NB4 (cell line): Measurements from ENCODE around the gene JAKMIP1.

Source experiments
- DNase-seq: peaks from one replicate; pipeline ENCODE4 v3.0.0; 2010; ENCODE audit warnings: low read depth
- H3K4me3 ChIP-seq: one replicate; pipeline ENCODE4 v1.5.1; 2011; ENCODE audit warnings: mild to moderate bottlenecking, low read depth, low read length, moderate library complexity
- MYC ChIP-seq: IDR thresholded peaks from 2 replicates; pipeline ENCODE4 v1.6.1; 2011; ENCODE audit warnings: low read depth, low read length
- POLR2A ChIP-seq: IDR thresholded peaks from 2 replicates; pipeline ENCODE4 v1.6.1; 2011; ENCODE audit warnings: mild to moderate bottlenecking; ENCODE audit not compliant: insufficient read length; ENCODE audit errors: extremely low read depth
- TF ChIP-seq, protein P1 (sequence below): IDR thresholded peaks from one replicate; pipeline ENCODE4 v1.5.1; 2012; ENCODE audit warnings: low read depth, low read length
- TF ChIP-seq, protein P2 (sequence below): IDR thresholded peaks from 2 replicates; pipeline ENCODE4 v1.6.1; 2011; ENCODE audit warnings: low read depth, low read length

JAKMIP1 gene

DNA sequence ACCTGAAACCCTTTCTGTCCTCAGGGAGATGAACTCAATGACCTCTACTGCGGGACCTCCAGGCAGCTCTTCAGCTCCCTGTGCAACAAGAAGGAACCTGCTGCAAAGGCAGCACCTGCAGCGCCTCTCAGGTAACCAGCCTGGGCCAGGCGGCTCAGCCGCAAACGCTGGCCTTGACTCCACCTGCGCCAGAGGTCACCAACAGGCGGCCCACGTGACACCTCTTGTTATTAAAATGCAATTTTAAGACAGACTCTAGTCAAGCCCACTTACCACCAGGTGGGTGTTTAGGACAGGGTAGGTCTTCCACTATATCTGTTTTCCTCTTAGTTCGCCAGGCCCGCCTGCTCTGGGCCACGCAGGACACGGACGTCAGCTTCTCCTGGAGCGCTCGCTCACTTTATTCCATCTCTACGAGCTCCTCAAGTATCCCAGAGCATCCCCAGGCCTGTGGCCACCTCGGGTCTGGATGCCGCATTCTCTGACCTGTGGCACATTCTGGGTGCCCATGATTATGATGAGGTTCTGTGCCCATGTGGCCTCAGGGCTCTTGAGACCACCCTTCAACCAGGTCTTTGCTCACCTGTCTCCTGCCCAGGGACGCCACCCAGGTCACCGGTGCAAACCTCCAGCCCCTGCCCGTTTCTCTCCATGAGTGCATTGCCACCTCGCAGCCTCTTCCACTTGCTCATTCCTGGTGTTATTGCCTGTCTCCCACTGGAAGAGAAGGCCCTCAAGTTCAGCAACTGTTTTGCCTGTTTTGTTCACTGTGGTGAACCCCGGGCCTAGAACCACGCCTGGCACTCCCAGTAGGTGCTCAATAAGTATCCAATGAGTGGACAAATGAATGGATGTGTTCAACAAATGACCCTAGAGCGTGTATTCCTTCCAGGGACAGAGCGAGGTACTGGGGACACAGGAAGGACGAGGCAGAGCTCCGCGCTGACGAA, 32.8 kb upstream of the JAKMIP1 start:
- no peak for DNase-seq
- no peak for TF ChIP-seq POLR2A
- no peak overlapping the region for H3K4me3 ChIP-seq

DNA sequence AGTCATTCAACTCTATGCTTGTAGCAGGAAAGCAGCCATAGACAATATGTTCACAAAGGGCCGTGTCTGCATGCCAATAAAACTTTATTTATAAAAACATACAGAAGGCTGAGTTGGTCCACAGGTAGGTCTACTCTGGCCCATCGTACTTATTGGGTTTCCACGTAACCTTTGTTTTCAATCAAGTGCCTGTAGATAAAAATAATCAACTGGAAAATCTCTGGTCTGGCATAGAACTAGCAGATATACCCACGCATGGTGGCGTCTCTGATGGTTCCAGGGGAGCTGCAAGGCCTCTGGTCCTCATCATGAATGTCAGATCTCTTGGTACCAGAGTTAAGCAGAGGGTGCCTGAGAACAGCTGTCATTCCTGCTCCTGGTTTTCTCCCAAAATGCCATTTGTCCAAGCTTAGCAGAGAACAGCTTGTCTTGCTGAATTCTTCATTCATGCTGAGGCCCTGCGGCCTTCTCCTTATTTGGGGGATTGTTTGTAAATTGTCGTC, 31.4 kb upstream of the JAKMIP1 start:
- no peak overlapping the region for H3K4me3 ChIP-seq
- no peak for DNase-seq
- TF ChIP-seq MYC, result no peak
- TF ChIP-seq, protein P1, sequence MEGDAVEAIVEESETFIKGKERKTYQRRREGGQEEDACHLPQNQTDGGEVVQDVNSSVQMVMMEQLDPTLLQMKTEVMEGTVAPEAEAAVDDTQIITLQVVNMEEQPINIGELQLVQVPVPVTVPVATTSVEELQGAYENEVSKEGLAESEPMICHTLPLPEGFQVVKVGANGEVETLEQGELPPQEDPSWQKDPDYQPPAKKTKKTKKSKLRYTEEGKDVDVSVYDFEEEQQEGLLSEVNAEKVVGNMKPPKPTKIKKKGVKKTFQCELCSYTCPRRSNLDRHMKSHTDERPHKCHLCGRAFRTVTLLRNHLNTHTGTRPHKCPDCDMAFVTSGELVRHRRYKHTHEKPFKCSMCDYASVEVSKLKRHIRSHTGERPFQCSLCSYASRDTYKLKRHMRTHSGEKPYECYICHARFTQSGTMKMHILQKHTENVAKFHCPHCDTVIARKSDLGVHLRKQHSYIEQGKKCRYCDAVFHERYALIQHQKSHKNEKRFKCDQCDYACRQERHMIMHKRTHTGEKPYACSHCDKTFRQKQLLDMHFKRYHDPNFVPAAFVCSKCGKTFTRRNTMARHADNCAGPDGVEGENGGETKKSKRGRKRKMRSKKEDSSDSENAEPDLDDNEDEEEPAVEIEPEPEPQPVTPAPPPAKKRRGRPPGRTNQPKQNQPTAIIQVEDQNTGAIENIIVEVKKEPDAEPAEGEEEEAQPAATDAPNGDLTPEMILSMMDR, result no peak
- no peak for TF ChIP-seq POLR2A
- TF ChIP-seq, protein P2, sequence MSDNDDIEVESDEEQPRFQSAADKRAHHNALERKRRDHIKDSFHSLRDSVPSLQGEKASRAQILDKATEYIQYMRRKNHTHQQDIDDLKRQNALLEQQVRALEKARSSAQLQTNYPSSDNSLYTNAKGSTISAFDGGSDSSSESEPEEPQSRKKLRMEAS, result no peak

DNA sequence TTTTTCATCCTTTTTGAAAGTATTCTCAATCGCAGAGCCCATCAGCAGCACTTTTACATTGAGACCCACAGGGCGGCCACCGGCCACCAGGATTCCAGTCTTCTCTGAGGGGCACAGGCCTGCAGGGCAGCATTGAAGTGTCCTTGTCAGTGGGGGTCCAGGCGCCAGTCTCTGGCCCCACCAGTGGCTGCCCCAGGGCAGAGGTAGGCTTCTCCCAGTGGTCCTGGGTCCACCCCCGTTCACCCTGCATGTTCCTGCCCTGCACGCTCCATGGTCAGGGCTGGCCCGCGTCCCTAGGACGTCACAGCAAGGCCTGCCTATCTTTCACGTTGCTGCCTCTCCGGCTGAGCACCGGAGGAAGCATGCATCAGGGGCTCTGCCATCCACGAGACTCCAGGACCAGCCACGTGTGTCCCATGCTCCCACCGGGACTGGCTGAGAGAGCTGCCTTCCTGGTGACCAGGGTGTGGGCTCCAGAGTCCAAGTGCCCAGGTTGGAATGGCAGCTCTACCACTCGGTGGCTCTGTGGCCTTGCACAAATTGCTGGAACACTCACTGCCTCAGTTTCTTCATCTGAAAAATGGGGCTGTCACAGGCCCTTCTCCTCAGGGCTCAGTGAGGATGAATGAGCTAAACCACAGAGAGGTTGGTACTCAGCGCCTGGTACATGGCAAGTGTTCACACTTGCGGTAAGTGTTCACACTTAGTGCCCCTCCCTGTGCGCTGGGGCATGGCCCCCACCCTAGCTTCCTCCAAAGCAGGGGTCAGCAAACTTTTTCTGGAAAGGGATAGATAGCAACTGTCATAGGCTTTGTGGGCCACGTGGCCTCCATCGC, 30.7 kb upstream of the JAKMIP1 start:
- DNase-seq, result no peak
- H3K4me3 ChIP-seq, result no peak overlapping the region
- TF ChIP-seq MYC (no peak), POLR2A (no peak)
- TF ChIP-seq, protein P2, result no peak
- TF ChIP-seq, protein P1, result no peak

DNA sequence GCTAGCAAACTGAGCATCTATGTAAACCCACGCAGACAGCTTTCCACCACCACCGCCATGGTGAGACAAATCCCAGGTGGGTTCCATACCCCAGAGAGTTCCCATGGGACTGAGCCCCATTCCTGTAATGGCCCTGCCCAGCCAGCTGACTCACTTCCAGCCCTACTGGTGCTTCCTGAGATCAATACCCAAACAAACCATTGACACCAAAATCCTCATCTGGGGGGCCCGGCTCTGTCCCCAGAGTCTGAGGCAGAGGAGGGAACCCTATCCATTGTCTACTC, 30.1 kb upstream of the JAKMIP1 start:
- no peak for TF ChIP-seq POLR2A
- TF ChIP-seq, protein P2, result no peak
- no peak for TF ChIP-seq MYC
- no peak overlapping the region for H3K4me3 ChIP-seq
- DNase-seq, result no peak

DNA sequence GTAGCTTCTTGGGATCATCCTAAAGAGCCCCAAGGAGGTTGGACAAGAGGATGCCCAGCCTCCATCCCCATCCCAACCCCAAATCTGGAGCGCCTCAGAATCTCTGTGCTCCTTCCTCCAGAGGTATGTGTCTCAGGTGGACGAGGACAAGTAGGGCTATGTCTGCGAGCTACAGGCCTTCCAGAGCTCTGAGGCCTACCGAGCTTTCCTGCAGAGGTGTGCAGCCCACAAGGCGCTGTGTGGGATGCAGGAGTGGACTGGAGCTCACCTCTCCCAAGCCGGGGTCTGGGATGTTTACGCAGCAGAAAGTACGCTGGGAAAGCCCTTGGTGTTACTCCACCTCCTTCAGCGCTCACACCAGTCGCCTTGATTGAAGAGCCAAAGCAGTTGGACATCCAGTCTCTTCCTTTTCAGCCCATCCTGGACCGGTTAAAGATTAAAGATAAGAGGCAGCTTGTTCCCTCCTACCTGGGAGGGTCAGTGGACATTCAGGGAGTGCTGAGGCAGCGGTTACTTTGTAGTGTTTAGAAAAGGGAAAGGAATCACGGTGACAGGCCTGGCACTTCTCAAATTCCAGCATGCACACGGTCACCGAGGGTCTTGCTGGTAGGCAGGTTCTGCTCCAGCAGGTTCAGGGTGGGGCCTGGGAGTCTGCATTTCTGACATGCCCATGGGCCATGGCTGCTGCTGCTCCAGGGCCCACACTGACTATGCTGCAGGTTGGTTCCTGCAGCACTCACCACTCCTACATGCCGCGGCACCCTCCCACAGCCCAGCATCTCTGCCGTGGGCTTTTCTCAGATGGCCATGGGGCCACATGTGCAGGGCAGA, 29.5 kb upstream of the JAKMIP1 start:
- no peak overlapping the region for H3K4me3 ChIP-seq
- TF ChIP-seq, protein P2, result no peak
- TF ChIP-seq POLR2A (no peak), MYC (no peak)
- TF ChIP-seq, protein P1, result no peak
- no peak for DNase-seq

DNA sequence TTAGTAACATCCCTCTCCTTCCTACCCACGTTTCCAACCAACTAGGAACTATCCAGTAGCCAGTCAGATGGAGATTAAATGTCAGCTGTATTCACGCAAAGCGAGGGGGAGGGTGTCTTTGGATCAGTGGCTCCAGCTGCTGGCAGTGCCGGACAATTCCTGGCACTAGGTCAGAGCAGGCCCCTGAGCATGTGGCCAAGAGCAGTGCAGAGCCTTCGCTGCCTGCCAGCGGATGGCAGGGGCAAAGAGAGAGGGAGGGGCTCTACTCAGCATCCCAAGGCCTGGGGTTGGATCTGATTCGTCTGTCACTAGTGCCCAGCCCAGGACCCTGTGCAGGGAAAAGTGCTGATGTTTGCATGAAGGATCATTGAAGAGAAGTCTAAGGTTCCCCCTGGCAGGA, 28.7 kb upstream of the JAKMIP1 start:
- no peak for DNase-seq
- TF ChIP-seq, protein P2, result no peak
- TF ChIP-seq, protein P1, result no peak
- no peak for TF ChIP-seq MYC
- TF ChIP-seq POLR2A, result no peak
- no peak overlapping the region for H3K4me3 ChIP-seq
